Neural cell (in vitro differentiated cells): ENCODE data around the gene MAP2. TPM values are rescaled to one million over a fixed set of nuclear protein-coding genes. Genes with fewer than 3 reads are reported as not detected.

Experiments used
- H2AFZ ChIP-seq: fragments of 200-600, 300-800 bp; sonication (generic), shearing (Covaris generic); 2 replicates; pipeline ENCODE4 v1.6.0; 2014; ENCODE audit warnings: low read depth, mild to moderate bottlenecking, antibody characterized with exemption, low read length, moderate library complexity
- H3F3A ChIP-seq: fragments of 200-600 bp; shearing (Covaris generic); 2 replicates; pipeline ENCODE4 v1.6.1; 2016; ENCODE audit warnings: mild to moderate bottlenecking, moderate library complexity, mixed read lengths, antibody characterized with exemption, low read length; ENCODE audit not compliant: insufficient read depth, poor library complexity, severe bottlenecking
- H3K27ac ChIP-seq: fragments of 200-600, 300-800 bp; sonication (generic), shearing (Covaris generic); 2 replicates; pipeline ENCODE4 v1.5.1; 2014; ENCODE audit warnings: mild to moderate bottlenecking, low read length, moderate library complexity
- H3K27me3 ChIP-seq: fragments of 300-800, 200-600 bp; sonication (generic), shearing (Covaris generic); 2 replicates; pipeline ENCODE4 v1.6.0; 2014; ENCODE audit warnings: mild to moderate bottlenecking, low read depth, low read length, moderate library complexity; ENCODE audit not compliant: insufficient read depth
- H3K36me3 ChIP-seq: fragments of 300-800, 200-600 bp; sonication (generic), shearing (Covaris generic); 2 replicates; pipeline ENCODE4 v1.5.1; 2014; ENCODE audit warnings: mild to moderate bottlenecking, antibody characterized with exemption, low read length, moderate library complexity; ENCODE audit not compliant: insufficient read depth
- H3K4me2 ChIP-seq: fragments of 300-800, 200-600 bp; sonication (generic), shearing (Covaris generic); 2 replicates; pipeline ENCODE4 v1.6.0; 2014; ENCODE audit warnings: mild to moderate bottlenecking, low read length
- H3K4me3 ChIP-seq: fragments of 300-800, 200-600 bp; sonication (generic), shearing (Covaris generic); 2 replicates; pipeline ENCODE4 v1.5.1; 2014; ENCODE audit warnings: mild to moderate bottlenecking, low read length, moderate library complexity
- H3K79me2 ChIP-seq: fragments of 200-600 bp; shearing (Covaris generic); replicated peaks from 2 replicates; pipeline ENCODE4 v1.6.0; 2014; ENCODE audit warnings: mild to moderate bottlenecking, low read length, moderate library complexity; ENCODE audit not compliant: insufficient read depth
- H3K9ac ChIP-seq: fragments of 300-800, 200-600 bp; sonication (generic), shearing (Covaris generic); 2 replicates; pipeline ENCODE4 v1.6.1; 2016; ENCODE audit warnings: mild to moderate bottlenecking, low read length, mixed read lengths
- H3K9me2 ChIP-seq: fragments of 200-600 bp; shearing (Covaris generic); 2 replicates; pipeline ENCODE4 v1.6.1; 2016; ENCODE audit warnings: mild to moderate bottlenecking, low read length, mixed read lengths; ENCODE audit not compliant: insufficient read depth
- H3K9me3 ChIP-seq: fragments of 200-600, 300-800 bp; sonication (generic), shearing (Covaris generic); 2 replicates; pipeline ENCODE4 v1.6.1; 2016; ENCODE audit warnings: mild to moderate bottlenecking, mixed run types, low read length, moderate library complexity, mixed read lengths
- H4K20me1 ChIP-seq: fragments of 200-600 bp; shearing (Covaris generic); 2 replicates; pipeline ENCODE4 v1.6.1; 2016; ENCODE audit warnings: mild to moderate bottlenecking, mixed run types; ENCODE audit not compliant: insufficient read depth
- EP300 ChIP-seq: fragments of 450-650 bp; conservative IDR thresholded peaks from 2 replicates; pipeline ENCODE4 v1.6.1; 2014; ENCODE audit warnings: antibody characterized with exemption, mild to moderate bottlenecking, moderate library complexity; ENCODE audit not compliant: poor library complexity, severe bottlenecking
- EZH2 ChIP-seq: fragments of 200-600, 300-800 bp; shearing (Covaris generic), sonication (generic); IDR thresholded peaks from 2 replicates; pipeline ENCODE4 v1.6.1; 2014; ENCODE audit warnings: antibody characterized with exemption, low read length, borderline replicate concordance, mild to moderate bottlenecking; ENCODE audit not compliant: insufficient read depth, poor library complexity, severe bottlenecking
- MXI1 ChIP-seq: fragments of 450-650 bp; conservative IDR thresholded peaks from 2 replicates; pipeline ENCODE4 v1.6.1; 2014; ENCODE audit warnings: antibody characterized with exemption, mild to moderate bottlenecking; ENCODE audit not compliant: poor library complexity, severe bottlenecking
- POLR2AphosphoS5 ChIP-seq: IDR thresholded peaks from 2 replicates; pipeline ENCODE4 v1.6.1; 2012
- RAD21 ChIP-seq: fragments of 450-650 bp; conservative IDR thresholded peaks from 2 replicates; pipeline ENCODE4 v1.6.1; 2014; ENCODE audit warnings: antibody characterized with exemption, mild to moderate bottlenecking, moderate library complexity
- REST ChIP-seq: IDR thresholded peaks from 2 replicates; pipeline ENCODE4 v1.6.1; 2012; ENCODE audit warnings: borderline replicate concordance
- SMC3 ChIP-seq: fragments of 450-650 bp; conservative IDR thresholded peaks from 2 replicates; pipeline ENCODE4 v1.6.1; 2014; ENCODE audit warnings: antibody characterized with exemption, mild to moderate bottlenecking, moderate library complexity; ENCODE audit not compliant: poor library complexity
- TAF1 ChIP-seq: IDR thresholded peaks from 2 replicates; pipeline ENCODE4 v1.6.1; 2012; ENCODE audit warnings: low read depth
- polyA plus RNA-seq: library from polyadenylated mRNA; depleted of rRNA; stranded (reverse); fragments of >200 nt; gene quantifications from 2 replicates; pipeline ENCODE4 v1.2.3, GENCODE V29; 2014
- TF ChIP-seq, protein P1 (sequence below): fragments of 450-650 bp; IDR thresholded peaks from 2 replicates; pipeline ENCODE4 v1.5.1; 2014; ENCODE audit warnings: antibody characterized with exemption, mild to moderate bottlenecking, moderate library complexity; ENCODE audit not compliant: poor library complexity, severe bottlenecking

Gene MAP2
- polyA plus RNA-seq, 1 donor from 2014 or later, result 450 TPM

DNA sequence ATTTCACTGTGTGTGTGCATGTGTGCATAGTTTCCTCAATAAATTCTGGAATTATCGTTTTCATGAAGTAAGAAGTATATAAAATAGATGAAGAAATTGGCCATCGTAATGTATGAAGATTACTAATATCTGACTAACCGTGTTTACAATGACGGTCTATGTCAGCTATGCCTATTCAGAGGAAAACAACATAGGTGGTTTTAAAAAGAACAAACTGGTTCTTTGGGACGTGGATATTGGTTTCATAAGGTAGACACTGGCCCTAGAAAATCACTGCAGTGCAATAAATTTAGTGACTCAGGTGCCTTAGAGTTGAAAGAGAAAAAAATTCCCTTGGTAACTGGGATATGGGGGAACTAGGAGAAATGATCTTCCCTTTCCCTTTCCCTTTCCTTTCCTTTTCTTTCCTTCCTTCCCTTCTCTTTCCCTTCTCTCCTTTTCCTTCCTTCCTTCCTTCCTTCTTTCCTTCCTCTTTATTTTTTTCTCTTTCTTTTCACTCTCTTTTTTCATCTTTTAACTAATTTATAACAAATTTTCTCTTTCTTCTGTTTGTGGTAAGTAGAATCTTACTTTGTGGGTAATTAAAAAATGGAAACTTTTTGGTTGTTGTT is 36.4 kb downstream of the MAP2 start:
- H3K9me2 ChIP-seq, result no peaks in the 10 kb centered on the region
- no peak overlapping the region for H3K4me3 ChIP-seq
- no peaks in the 10 kb centered on the region for H3K27me3 ChIP-seq
- H3K79me2 ChIP-seq, result peaks cover 89% of the 10 kb centered on the region
- TF ChIP-seq EZH2 (no peak), MXI1 (no peak), RAD21 (no peak), TAF1 (no peak), EP300 (no peak), SMC3 (no peak), REST (no peak), POLR2AphosphoS5 (no peak)
- TF ChIP-seq, protein P1, sequence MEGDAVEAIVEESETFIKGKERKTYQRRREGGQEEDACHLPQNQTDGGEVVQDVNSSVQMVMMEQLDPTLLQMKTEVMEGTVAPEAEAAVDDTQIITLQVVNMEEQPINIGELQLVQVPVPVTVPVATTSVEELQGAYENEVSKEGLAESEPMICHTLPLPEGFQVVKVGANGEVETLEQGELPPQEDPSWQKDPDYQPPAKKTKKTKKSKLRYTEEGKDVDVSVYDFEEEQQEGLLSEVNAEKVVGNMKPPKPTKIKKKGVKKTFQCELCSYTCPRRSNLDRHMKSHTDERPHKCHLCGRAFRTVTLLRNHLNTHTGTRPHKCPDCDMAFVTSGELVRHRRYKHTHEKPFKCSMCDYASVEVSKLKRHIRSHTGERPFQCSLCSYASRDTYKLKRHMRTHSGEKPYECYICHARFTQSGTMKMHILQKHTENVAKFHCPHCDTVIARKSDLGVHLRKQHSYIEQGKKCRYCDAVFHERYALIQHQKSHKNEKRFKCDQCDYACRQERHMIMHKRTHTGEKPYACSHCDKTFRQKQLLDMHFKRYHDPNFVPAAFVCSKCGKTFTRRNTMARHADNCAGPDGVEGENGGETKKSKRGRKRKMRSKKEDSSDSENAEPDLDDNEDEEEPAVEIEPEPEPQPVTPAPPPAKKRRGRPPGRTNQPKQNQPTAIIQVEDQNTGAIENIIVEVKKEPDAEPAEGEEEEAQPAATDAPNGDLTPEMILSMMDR, result no peak
- no peak overlapping the region for H3K4me2 ChIP-seq
- peaks cover 6% of the 10 kb centered on the region for H3F3A ChIP-seq
- peaks cover 5% of the 10 kb centered on the region for H3K36me3 ChIP-seq
- no peak overlapping the region for H2AFZ ChIP-seq
- H3K27ac ChIP-seq, result no peak overlapping the region
- peaks cover 10% of the 10 kb centered on the region for H4K20me1 ChIP-seq
- H3K9me3 ChIP-seq, result no peaks in the 10 kb centered on the region
- no peak overlapping the region for H3K9ac ChIP-seq

GRCh38 chr2:209463226-209463625 is 39.4 kb downstream of the MAP2 start:
- H3K36me3 ChIP-seq, result no peaks in the 10 kb centered on the region
- no peak overlapping the region for H3K4me2 ChIP-seq
- H3K9ac ChIP-seq, result no peak overlapping the region
- H3K27me3 ChIP-seq, result no peaks in the 10 kb centered on the region
- TF ChIP-seq MXI1 (no peak), SMC3 (no peak), EP300 (no peak), EZH2 (no peak), POLR2AphosphoS5 (no peak), REST (no peak)
- TF ChIP-seq, protein P1, result no peak
- peaks cover 6% of the 10 kb centered on the region for H3F3A ChIP-seq
- no peak overlapping the region for H3K4me3 ChIP-seq
- H3K27ac ChIP-seq, result no peak overlapping the region
- H3K9me2 ChIP-seq, result no peaks in the 10 kb centered on the region
- H2AFZ ChIP-seq, result no peak overlapping the region
- H4K20me1 ChIP-seq, result peaks cover 5% of the 10 kb centered on the region
- no peaks in the 10 kb centered on the region for H3K9me3 ChIP-seq
- H3K79me2 ChIP-seq, result peaks cover 93% of the 10 kb centered on the region
